ENCODE data around the gene LYST. TPM values are rescaled to one million over a fixed set of nuclear protein-coding genes. Genes with fewer than 3 reads are reported as not detected.

The LYST gene
- total and polyA plus RNA-seq, 10 of the 15 experiments (the other 5 are each of a cell fraction or from before 2014, with no cell fraction given): 3.3 to 28.1 (median 5.6) TPM

DNA sequence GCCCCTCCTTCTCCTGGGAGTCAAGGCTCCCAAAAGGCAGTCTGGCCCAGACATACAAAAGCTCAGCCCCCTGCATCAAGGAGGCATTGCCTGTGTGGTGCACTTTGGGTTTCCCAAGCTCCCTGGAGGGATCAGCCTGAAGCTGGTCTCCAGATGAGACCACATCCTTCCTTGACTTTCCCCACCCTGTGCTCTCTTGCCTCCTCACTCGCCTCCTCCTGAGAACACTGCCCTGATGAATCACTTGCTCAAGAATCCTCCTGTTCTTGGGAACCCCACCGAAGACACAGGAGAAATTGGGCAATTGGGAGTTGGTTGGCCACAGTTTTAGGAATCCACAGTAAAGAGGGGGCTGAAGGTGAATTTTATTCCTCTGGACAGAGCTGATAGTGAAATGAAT, 34.8 kb upstream of the LYST start:
- Histone ChIP-seq H3K36me3 (ENCODE audit: control insufficient read depth in 2 of 2, insufficient read depth in 2 of 2, low read length in 1 of 2) (no peaks in the 10 kb centered on the region), H2AFZ (ENCODE audit: control insufficient read depth, low read depth, low read length) (no peak overlapping the region), H4K20me1 (ENCODE audit: control insufficient read depth, insufficient read depth) (no peaks in the 10 kb centered on the region), H3K9me3 (replicated peaks; ENCODE audit: control insufficient read depth, insufficient read depth, low read length) (no peaks in the 10 kb centered on the region; the same call in 2 of the 3 replicates), H3K4me2 (ENCODE audit: control insufficient read depth, insufficient read depth) (no peak overlapping the region), H3K4me1 (ENCODE audit: control insufficient read depth, insufficient read depth, low read length) (no peaks in the 10 kb centered on the region), H3K27me3 (replicated peaks in 1 of 2; ENCODE audit: control insufficient read depth in 2 of 2, insufficient read depth in 2 of 2, low read length in 1 of 2) (no peaks in the 10 kb centered on the region), H3K27ac (ENCODE audit: control insufficient read depth, insufficient read depth) (no peak overlapping the region), H3K4me3 (no peak overlapping the region), H3K9ac (ENCODE audit: control insufficient read depth, insufficient read depth, low read length) (no peak overlapping the region), H3K79me2 (ENCODE audit: control insufficient read depth, insufficient read depth, low read length) (no peaks in the 10 kb centered on the region)
- DNase-seq (ENCODE audit: low read depth, low spot score) (no peak), FAIRE-seq (no peak), ATAC-seq (no peak)
- ChIA-PET RAD21 (ENCODE audit: unreplicated experiment) (no interaction called here), SMC1A (ENCODE audit: uncharacterized antibody, unreplicated experiment) (interaction anchor here (0.6 to 1.8 kb wide), 5 partner anchors 11 to 70 kb away, joined by 3 to 5 read pairs (median 4); no protein-coding TSS in a partner anchor), POLR2A (no interaction called here), CTCF (interaction anchor here (1.1 kb wide), 1 partner anchor 32 kb away, joined by 3 read pairs; no protein-coding TSS in a partner anchor)
- 63% methylated on average over 2 of the region's 2 CpGs for WGBS (ENCODE audit: insufficient coverage, insufficient replicate concordance, low lambda C conversion rate, missing lambda C conversion rate)
- no peak for TF ChIP-seq SMAD5 (IDR thresholded peaks at IDR 0.05; ENCODE audit: low read depth)
- TF ChIP-seq ZSCAN29 (IDR thresholded peaks at IDR 0.05): no peak
- TF ChIP-seq CEBPB (IDR thresholded peaks at IDR 0.05; ENCODE audit: borderline replicate concordance in 1 of 2, low read depth in 2 of 2, low read length in 2 of 2): no peak
- TF ChIP-seq POLR2AphosphoS2 (IDR thresholded peaks at IDR 0.05; ENCODE audit: low read depth, low read length): no peak
- TF ChIP-seq CBX5 (IDR thresholded peaks at IDR 0.05; ENCODE audit: low read depth): no peak
- TF ChIP-seq, protein P1, sequence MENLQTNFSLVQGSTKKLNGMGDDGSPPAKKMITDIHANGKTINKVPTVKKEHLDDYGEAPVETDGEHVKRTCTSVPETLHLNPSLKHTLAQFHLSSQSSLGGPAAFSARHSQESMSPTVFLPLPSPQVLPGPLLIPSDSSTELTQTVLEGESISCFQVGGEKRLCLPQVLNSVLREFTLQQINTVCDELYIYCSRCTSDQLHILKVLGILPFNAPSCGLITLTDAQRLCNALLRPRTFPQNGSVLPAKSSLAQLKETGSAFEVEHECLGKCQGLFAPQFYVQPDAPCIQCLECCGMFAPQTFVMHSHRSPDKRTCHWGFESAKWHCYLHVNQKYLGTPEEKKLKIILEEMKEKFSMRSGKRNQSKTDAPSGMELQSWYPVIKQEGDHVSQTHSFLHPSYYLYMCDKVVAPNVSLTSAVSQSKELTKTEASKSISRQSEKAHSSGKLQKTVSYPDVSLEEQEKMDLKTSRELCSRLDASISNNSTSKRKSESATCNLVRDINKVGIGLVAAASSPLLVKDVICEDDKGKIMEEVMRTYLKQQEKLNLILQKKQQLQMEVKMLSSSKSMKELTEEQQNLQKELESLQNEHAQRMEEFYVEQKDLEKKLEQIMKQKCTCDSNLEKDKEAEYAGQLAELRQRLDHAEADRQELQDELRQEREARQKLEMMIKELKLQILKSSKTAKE (IDR thresholded peaks at IDR 0.05; ENCODE audit: low read depth, poor library complexity, severe bottlenecking): no peak
- TF ChIP-seq ESRRA (IDR thresholded peaks at IDR 0.05; ENCODE audit: low read length): no peak
- TF ChIP-seq NBN (IDR thresholded peaks at IDR 0.05): no peak
- TF ChIP-seq MTA3 (IDR thresholded peaks at IDR 0.05; ENCODE audit: borderline replicate concordance, low read length): no peak
- TF ChIP-seq KDM1A (IDR thresholded peaks at IDR 0.05; ENCODE audit: borderline replicate concordance): no peak
- TF ChIP-seq TAF1 (IDR thresholded peaks at IDR 0.05; ENCODE audit: borderline replicate concordance, low read depth, low read length): no peak
- no peak for TF ChIP-seq ZNF24 (IDR thresholded peaks at IDR 0.05)
- TF ChIP-seq TCF7 (IDR thresholded peaks at IDR 0.05; ENCODE audit: borderline replicate concordance): no peak
- in situ Hi-C loops (cut with MboI): no loop called here
- BruUV-seq (replicated peaks): no TSS peak
- intact Hi-C loops (cut with micrococcal nuclease; ENCODE audit: unreplicated experiment): no loop called here
